ENCODE measurements around the gene NMUR2. TPM values are rescaled to one million over a fixed set of nuclear protein-coding genes. Genes with fewer than 3 reads are reported as not detected.

NMUR2 gene
- total RNA-seq, 4 donors from 2014 or later: not detected

DNA sequence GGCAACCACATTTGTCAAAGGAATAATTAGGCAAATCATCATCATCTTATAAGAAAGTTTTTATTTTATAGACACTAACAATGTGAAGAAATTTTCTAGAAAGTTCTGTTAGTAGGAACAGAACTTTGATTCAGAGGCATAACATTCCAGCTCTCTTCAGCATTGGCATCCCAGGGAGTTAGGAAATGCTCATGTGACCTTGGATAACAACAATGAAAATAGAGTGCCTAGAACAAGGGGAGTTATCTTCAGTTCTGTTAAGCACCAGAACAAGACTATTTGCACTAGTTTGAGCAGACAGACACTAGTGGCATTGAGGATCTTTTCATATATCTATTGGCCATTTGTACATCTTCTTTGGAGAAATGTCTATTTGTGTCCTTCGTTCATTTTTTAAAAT, 7.0 kb upstream of the NMUR2 start:
- intact Hi-C loops (cut with DNase I; ENCODE audit: low total_unique reads): no loop called here

DNA sequence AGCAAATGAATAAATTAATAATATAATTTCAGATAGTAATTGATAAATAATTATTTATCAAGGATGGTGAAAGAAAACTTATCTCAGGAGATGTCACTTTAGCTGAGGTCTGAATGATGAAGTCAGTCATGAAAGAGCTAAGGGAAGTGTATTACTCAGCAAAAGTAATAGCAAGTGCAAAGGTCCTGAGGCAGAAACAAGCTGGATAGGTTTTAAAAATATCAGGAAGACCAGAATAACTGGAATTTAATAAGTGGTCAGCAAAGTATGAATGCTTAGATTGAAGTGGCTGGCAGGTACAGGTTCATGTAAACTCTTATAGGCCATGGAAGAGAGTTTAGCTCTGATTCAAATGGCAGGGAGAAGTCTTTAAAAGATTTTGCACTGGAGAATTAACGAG, 1.0 kb upstream of the NMUR2 start:
- Histone ChIP-seq H3K36me3 (no peaks in the 10 kb centered on the region), H3K4me3 (no peak overlapping the region), H3K27me3 (no peaks in the 10 kb centered on the region), H3K27ac (no peak overlapping the region), H3K4me1 (no peaks in the 10 kb centered on the region), H3K9me3 (no peaks in the 10 kb centered on the region)
- TF ChIP-seq, protein P1, sequence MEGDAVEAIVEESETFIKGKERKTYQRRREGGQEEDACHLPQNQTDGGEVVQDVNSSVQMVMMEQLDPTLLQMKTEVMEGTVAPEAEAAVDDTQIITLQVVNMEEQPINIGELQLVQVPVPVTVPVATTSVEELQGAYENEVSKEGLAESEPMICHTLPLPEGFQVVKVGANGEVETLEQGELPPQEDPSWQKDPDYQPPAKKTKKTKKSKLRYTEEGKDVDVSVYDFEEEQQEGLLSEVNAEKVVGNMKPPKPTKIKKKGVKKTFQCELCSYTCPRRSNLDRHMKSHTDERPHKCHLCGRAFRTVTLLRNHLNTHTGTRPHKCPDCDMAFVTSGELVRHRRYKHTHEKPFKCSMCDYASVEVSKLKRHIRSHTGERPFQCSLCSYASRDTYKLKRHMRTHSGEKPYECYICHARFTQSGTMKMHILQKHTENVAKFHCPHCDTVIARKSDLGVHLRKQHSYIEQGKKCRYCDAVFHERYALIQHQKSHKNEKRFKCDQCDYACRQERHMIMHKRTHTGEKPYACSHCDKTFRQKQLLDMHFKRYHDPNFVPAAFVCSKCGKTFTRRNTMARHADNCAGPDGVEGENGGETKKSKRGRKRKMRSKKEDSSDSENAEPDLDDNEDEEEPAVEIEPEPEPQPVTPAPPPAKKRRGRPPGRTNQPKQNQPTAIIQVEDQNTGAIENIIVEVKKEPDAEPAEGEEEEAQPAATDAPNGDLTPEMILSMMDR (IDR thresholded peaks at IDR 0.05 in 4 of 5, conservative IDR thresholded peaks at IDR 0.05 in 1 of 5): no peak
- TF ChIP-seq POLR2A (IDR thresholded peaks at IDR 0.05): no peak
- no peak for ATAC-seq
- intact Hi-C loops (cut with DNase I; ENCODE audit: low total_unique reads) (no loop called here), in situ Hi-C loops (cut with MboI; ENCODE audit: low sequenced_read_pairs in 4 of 4) (no loop called here)
- DNase-seq: no peak

More for the DNA sequence above, 7.0 kb upstream of the NMUR2 start:
- H3K27me3 ChIP-seq: no peaks in the 10 kb centered on the region
- in situ Hi-C loops (cut with MboI; ENCODE audit: low sequenced_read_pairs in 4 of 4): no loop called here
- H3K4me3 ChIP-seq: no peak overlapping the region
- no peak for ATAC-seq
- no peaks in the 10 kb centered on the region for H3K4me1 ChIP-seq
- no peak for DNase-seq
- no peaks in the 10 kb centered on the region for H3K36me3 ChIP-seq
- no peaks in the 10 kb centered on the region for H3K9me3 ChIP-seq
- TF ChIP-seq, protein P1 (IDR thresholded peaks at IDR 0.05 in 4 of 5, conservative IDR thresholded peaks at IDR 0.05 in 1 of 5): no peak
- no peak for TF ChIP-seq POLR2A (IDR thresholded peaks at IDR 0.05)
- no peak overlapping the region for H3K27ac ChIP-seq

DNA sequence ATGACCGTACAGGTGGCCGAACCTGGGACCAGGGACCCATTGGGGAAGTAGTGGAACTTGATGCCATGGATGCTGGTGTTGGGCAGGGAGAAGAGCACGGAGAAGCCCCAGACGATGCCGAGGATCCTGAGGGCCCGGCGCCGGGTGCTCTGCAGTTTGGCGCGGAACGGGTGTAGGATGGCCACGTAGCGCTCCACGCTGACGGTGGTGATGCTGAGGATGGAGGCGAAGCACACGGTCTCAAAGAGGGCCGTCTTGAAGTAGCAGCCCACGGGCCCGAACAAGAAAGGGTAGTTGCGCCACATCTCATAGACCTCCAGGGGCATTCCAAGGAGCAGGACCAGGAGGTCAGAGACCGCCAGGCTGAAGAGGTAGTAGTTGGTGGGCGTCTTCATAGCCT, 585 bp downstream of the NMUR2 start:
- Histone ChIP-seq H3K36me3 (no peaks in the 10 kb centered on the region), H3K4me3 (no peak overlapping the region), H3K9me3 (no peaks in the 10 kb centered on the region), H3K27ac (no peak overlapping the region), H3K27me3 (no peaks in the 10 kb centered on the region), H3K4me1 (no peaks in the 10 kb centered on the region)
- DNase-seq (no peak), ATAC-seq (no peak)
- intact Hi-C loops (cut with DNase I; ENCODE audit: low total_unique reads): no loop called here
- in situ Hi-C loops (cut with MboI; ENCODE audit: low sequenced_read_pairs in 4 of 4): no loop called here
- TF ChIP-seq, protein P1 (IDR thresholded peaks at IDR 0.05 in 4 of 5, conservative IDR thresholded peaks at IDR 0.05 in 1 of 5): no peak
- no peak for TF ChIP-seq POLR2A (IDR thresholded peaks at IDR 0.05)

DNA sequence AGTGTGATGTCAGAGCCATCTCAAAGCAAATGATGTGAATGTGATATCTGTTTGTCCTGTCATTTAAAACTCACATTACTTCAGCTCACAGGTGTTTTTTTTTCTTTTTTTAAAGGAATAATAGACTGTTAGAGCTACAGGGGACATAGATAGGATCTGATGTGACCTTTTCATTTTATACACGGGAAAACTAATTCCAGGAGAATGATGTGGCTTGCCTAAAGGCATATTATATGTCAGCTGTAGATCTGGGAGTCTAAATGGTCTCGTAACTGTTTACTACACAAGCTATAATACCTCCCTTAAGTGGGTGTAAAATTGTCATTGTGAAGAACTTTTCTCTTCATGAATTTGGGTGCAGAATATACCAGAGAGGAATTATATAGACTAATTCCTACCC, 2.0 kb downstream of the NMUR2 start:
- no peak overlapping the region for H3K4me3 ChIP-seq
- intact Hi-C loops (cut with DNase I; ENCODE audit: low total_unique reads): no loop called here
- in situ Hi-C loops (cut with MboI; ENCODE audit: low sequenced_read_pairs in 4 of 4): no loop called here
- TF ChIP-seq, protein P1 (IDR thresholded peaks at IDR 0.05 in 4 of 5, conservative IDR thresholded peaks at IDR 0.05 in 1 of 5): no peak
- TF ChIP-seq POLR2A (IDR thresholded peaks at IDR 0.05): no peak
- H3K27ac ChIP-seq: no peak overlapping the region
- H3K4me1 ChIP-seq: no peaks in the 10 kb centered on the region
- no peaks in the 10 kb centered on the region for H3K9me3 ChIP-seq
- H3K36me3 ChIP-seq: no peaks in the 10 kb centered on the region
- H3K27me3 ChIP-seq: no peaks in the 10 kb centered on the region
- no peak for ATAC-seq
- no peak for DNase-seq

GRCh38 chr5:152400846-152401245, 4.2 kb downstream of the NMUR2 start:
- no peak for ATAC-seq
- DNase-seq: no peak
- intact Hi-C loops (cut with DNase I; ENCODE audit: low total_unique reads) (no loop called here), in situ Hi-C loops (cut with MboI; ENCODE audit: low sequenced_read_pairs in 4 of 4) (no loop called here)
- Histone ChIP-seq H3K4me1 (no peaks in the 10 kb centered on the region), H3K27me3 (no peaks in the 10 kb centered on the region), H3K27ac (no peak overlapping the region), H3K36me3 (no peaks in the 10 kb centered on the region), H3K9me3 (no peaks in the 10 kb centered on the region), H3K4me3 (no peak overlapping the region)
- no peak for TF ChIP-seq POLR2A (IDR thresholded peaks at IDR 0.05)
- TF ChIP-seq, protein P1 (IDR thresholded peaks at IDR 0.05 in 4 of 5, conservative IDR thresholded peaks at IDR 0.05 in 1 of 5): no peak

All from gastrocnemius medialis (tissue), 4 donors.